GM12801 (cell line): ENCODE measurements around the gene CXCR6.

Experiments used
- TF ChIP-seq, protein P1 (sequence below): IDR thresholded peaks from one replicate; pipeline ENCODE4 v1.5.1; 2011; ENCODE audit warnings: control low read depth; ENCODE audit not compliant: insufficient read length; ENCODE audit errors: extremely low read depth

The CXCR6 gene

DNA sequence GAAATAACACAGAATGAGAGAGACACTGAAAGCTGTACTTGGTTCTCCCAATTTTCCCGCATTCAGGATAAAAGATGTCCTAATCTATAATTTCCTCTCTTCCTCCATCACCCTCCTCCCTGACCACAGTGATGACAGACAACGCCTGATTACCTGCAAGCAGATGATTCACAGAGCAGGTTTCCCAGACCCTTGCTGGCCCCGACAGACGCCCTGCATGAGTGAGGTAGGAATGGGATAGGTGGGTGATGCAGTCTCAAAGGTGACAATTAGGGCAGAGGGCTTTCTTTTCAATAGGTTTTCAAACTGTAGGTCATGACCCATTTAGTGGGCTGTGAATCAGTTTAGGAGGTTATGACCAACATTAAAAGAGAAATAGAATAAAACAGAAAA, 5.2 kb upstream of the CXCR6 start:
- TF ChIP-seq, protein P1, sequence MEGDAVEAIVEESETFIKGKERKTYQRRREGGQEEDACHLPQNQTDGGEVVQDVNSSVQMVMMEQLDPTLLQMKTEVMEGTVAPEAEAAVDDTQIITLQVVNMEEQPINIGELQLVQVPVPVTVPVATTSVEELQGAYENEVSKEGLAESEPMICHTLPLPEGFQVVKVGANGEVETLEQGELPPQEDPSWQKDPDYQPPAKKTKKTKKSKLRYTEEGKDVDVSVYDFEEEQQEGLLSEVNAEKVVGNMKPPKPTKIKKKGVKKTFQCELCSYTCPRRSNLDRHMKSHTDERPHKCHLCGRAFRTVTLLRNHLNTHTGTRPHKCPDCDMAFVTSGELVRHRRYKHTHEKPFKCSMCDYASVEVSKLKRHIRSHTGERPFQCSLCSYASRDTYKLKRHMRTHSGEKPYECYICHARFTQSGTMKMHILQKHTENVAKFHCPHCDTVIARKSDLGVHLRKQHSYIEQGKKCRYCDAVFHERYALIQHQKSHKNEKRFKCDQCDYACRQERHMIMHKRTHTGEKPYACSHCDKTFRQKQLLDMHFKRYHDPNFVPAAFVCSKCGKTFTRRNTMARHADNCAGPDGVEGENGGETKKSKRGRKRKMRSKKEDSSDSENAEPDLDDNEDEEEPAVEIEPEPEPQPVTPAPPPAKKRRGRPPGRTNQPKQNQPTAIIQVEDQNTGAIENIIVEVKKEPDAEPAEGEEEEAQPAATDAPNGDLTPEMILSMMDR, result no peak

DNA sequence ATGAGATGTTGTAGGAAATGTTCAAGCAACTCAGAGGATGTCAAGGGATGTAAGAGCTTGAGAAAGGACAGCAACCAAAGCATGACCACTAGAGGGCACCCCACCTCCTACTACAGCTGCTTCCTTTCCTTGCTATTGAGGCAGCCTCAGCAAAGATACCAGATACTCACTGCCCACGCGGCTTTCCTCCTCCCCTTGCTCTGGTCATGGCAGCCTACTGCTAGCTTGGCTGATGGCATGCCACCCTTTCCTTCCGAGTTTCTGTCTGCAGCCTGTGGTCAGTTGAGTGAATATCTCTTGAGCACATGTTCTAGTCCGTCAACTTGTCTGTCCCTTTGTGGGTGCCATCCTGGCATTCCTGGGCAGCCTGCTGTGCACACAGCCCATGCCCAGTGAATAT, 4.4 kb upstream of the CXCR6 start:
- TF ChIP-seq, protein P1, result peak; percentile 70

DNA sequence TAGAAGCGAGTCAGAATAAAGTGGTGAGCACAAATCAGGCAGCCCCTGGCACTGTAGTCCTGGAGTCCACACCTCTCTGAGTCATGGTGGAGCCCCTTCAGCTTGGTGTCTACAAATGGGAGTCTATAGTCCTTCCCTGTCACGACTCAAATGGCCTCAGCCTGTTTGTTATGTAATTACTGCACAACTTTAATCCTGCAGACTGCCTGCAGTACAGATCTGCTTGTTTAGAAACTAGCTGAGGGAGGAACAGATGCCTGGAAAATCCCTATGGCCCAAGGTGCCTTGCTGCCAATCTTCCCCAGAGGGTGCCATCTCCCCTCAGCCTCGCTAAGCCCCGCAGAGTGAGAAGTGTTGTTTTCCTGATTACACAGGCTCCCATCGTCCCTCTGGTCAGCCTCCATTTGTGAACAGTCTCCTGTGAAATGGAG, 3.9 kb upstream of the CXCR6 start:
- TF ChIP-seq, protein P1, result no peak

DNA sequence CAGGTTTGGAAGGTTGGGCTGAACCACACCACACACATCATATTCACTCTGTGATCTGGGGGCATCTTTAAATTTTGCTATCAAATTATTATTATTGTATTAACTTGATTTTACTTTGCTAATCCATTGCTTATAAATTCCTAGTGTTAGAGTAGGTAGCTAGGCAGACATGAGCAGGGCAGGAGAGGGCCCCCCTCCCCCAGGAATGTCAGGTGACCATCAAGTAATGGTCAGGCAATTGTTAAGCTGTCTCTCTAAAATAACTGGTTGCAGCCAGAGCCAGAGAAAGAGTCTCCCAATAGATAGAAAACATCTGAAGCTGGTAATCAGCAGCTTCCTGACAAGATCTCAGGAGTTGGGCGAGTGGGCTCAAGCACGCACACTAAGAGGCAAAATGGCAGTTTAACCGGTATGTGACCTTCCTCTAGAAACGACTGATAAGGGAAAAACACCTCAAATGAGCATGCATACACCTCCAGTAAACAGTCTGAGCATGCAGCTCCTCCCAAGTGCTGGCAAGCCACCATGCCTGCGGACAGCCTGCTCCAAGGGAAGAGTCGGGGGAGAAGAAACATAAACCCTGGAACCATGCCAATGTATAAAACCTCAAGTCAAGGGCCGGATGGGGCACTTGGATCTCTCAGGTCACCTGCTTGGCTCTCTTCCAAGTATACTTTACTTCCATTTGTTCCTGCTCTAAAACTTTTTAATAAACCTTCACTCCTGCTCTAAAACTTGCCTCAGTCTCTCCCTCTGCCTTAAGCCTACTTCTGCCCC, 3.1 kb upstream of the CXCR6 start:
- TF ChIP-seq, protein P1, result no peak

DNA sequence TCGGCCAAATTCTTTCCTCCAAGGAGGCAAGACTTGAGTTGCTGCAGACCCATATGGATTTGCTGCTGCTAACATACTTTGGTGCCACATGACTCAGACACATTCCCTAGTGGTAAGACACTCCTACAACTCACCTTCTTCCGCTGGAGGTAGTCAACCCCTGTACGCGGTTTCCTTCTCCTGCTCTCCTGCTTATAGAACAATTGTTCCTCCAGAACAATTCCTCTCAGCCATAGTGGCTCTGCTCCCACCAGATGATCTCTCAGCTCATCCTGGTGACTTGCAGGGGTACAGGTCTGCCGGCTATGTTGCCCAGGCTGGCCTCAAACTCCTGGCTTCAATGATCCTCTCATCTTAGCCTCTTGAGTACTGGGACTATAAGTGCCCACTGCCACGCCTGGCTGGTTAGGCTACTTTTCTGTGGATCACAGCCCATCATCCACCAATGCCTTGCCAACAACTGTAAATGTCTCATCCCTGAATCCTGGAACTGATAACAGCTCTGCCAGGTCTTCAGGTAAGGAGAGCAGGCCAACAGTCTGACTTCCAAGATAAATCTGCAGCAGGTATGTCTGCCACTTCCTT, 2.4 kb upstream of the CXCR6 start:
- TF ChIP-seq, protein P1, result no peak

DNA sequence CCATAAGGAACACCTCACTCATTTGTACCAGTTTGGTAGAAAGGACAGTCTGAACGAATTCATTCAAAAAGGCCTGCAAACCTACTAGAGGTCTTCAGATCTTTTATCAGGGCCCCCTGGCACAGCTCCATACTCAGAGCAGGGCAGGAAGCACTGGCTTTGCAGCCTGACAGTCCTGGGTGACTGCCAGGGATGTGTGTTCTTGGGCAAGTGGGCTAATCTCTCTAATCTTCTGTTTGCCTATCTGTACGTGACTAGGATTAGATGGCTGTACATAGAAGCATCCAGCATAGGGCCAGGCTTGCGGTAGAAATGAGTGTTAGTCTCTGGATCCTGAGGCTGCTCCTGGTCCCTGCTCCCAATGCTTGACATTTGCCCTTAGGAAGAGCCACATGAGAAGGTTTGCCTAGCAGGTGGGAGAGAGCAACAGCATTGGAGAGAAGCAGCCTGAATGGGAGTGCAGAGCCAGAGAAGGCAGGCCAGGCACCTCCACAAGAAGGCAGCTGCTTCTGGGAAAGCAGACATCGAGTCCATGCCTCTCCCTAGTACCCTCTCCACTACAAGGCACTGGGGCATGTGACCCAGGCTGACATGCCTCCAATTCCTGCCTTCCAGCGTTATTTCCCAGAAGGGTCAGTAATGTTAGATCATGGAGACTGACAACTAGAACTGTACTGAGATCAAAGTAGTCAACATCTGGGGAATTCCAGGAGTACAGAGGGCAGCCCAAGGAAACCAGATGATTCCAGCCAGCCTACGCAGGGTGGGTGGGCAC, 1.0 kb upstream of the CXCR6 start:
- TF ChIP-seq, protein P1, result no peak
